ENCODE measurements around the gene BDKRB2.

- TF ChIP-seq, protein P1, sequence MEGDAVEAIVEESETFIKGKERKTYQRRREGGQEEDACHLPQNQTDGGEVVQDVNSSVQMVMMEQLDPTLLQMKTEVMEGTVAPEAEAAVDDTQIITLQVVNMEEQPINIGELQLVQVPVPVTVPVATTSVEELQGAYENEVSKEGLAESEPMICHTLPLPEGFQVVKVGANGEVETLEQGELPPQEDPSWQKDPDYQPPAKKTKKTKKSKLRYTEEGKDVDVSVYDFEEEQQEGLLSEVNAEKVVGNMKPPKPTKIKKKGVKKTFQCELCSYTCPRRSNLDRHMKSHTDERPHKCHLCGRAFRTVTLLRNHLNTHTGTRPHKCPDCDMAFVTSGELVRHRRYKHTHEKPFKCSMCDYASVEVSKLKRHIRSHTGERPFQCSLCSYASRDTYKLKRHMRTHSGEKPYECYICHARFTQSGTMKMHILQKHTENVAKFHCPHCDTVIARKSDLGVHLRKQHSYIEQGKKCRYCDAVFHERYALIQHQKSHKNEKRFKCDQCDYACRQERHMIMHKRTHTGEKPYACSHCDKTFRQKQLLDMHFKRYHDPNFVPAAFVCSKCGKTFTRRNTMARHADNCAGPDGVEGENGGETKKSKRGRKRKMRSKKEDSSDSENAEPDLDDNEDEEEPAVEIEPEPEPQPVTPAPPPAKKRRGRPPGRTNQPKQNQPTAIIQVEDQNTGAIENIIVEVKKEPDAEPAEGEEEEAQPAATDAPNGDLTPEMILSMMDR (conservative IDR thresholded peaks at IDR 0.05; ENCODE audit: low read depth, low read length): no peak
- no peak for TF ChIP-seq EZH2 (IDR thresholded peaks at IDR 0.05; ENCODE audit: borderline replicate concordance, low read depth, low read length, poor library complexity, severe bottlenecking)
Measured at GRCh38 chr14:96279564-96279963, 74.9 kb downstream of the BDKRB2 start.

Data from A673 (cell line).